ENCODE results near the gene SCPEP1.

GRCh38 chr17:57045868-57046704 lies 68.2 kb downstream of the SCPEP1 start:
- TF ChIP-seq POLR2A (IDR thresholded peaks at IDR 0.05), result no peak
- TF ChIP-seq CTCF (IDR thresholded peaks at IDR 0.05), result no peak

Data from prostate gland (tissue), 2 donors.